Hepatocyte (in vitro differentiated cells): Measurements from ENCODE around the gene C11orf71. TPM values are rescaled to one million over a fixed set of nuclear protein-coding genes. Genes with fewer than 3 reads are reported as not detected.
A peak's percentile ranks its signal among the peaks of the same experiment; 100 is the strongest.

Experiments
- DNase-seq: peaks from one replicate; pipeline ENCODE4 v3.0.0-alpha.2; 2016; ENCODE audit warnings: low spot score
- H2AFZ ChIP-seq: fragments of 200-600 bp; sonication (generic); 2 replicates; pipeline ENCODE4 v1.6.0; 2016; ENCODE audit warnings: antibody characterized with exemption, mild to moderate bottlenecking
- H3K27ac ChIP-seq: fragments of 200-600 bp; sonication (generic); 2 replicates; pipeline ENCODE4 v1.5.1; 2016; ENCODE audit warnings: mild to moderate bottlenecking
- H3K27me3 ChIP-seq: fragments of 200-600 bp; sonication (generic); 2 replicates; pipeline ENCODE4 v1.6.1; 2016
- H3K36me3 ChIP-seq: fragments of 200-600 bp; sonication (generic); replicated peaks from 2 replicates; pipeline ENCODE4 v1.5.1; 2016; ENCODE audit warnings: low read depth; ENCODE audit not compliant: insufficient read depth
- H3K4me1 ChIP-seq: fragments of 200-600 bp; sonication (generic); 2 replicates; pipeline ENCODE4 v1.5.1; 2016; ENCODE audit warnings: mild to moderate bottlenecking, moderate library complexity; ENCODE audit not compliant: insufficient read depth
- H3K4me2 ChIP-seq: fragments of 200-600 bp; sonication (generic); 2 replicates; pipeline ENCODE4 v1.6.0; 2016
- H3K4me3 ChIP-seq: fragments of 200-600 bp; sonication (generic); 2 replicates; pipeline ENCODE4 v1.5.1; 2016; ENCODE audit warnings: mild to moderate bottlenecking
- H3K79me2 ChIP-seq: fragments of 200-600 bp; sonication (generic); 2 replicates; pipeline ENCODE4 v1.6.0; 2017; ENCODE audit warnings: mild to moderate bottlenecking
- H3K9me2 ChIP-seq: fragments of 200-600 bp; sonication (generic); replicated peaks from 2 replicates; pipeline ENCODE4 v1.6.0; 2017; ENCODE audit warnings: mild to moderate bottlenecking; ENCODE audit not compliant: insufficient read depth
- H3K9me3 ChIP-seq: fragments of 200-600 bp; sonication (generic); 2 replicates; pipeline ENCODE4 v1.5.1; 2016; ENCODE audit warnings: low read depth, mild to moderate bottlenecking
- H4K20me1 ChIP-seq: fragments of 200-600 bp; sonication (generic); 2 replicates; pipeline ENCODE4 v1.6.0; 2016; ENCODE audit warnings: mild to moderate bottlenecking; ENCODE audit not compliant: insufficient read depth, poor library complexity, severe bottlenecking
- EZH2 ChIP-seq: fragments of 200-600 bp; sonication (generic); IDR thresholded peaks from 2 replicates; pipeline ENCODE4 v1.6.1; 2016; ENCODE audit warnings: antibody characterized with exemption, mild to moderate bottlenecking, borderline replicate concordance
- EZH2phosphoT487 ChIP-seq: fragments of 200-600 bp; sonication (generic); IDR thresholded peaks from one replicate; pipeline ENCODE4 v1.6.1; 2018; ENCODE audit warnings: antibody characterized with exemption, mild to moderate bottlenecking, low read depth, moderate library complexity; ENCODE audit not compliant: unreplicated experiment, severe bottlenecking
- WGBS: methylation state at CpG from one replicate; pipeline ENCODE4 v1.1.6; 2016; ENCODE audit warnings: low lambda C conversion rate; ENCODE audit errors: missing lambda C conversion rate; 5-methylcytosine and 5-hydroxymethylcytosine counted together
- polyA plus RNA-seq: library from polyadenylated mRNA; unstranded; fragments of >200 nt; fragmentation: Nextera tagmentation; extraction: Ambion mirVana; gene quantifications from 2 replicates; pipeline ENCODE4 v1.2.1, GENCODE V29; 2016
- total RNA-seq: library from RNA; depleted of rRNA; stranded (reverse); fragments of >200 nt; gene quantifications from 2 replicates; pipeline ENCODE4 v1.2.3, GENCODE V29; 2014
- TF ChIP-seq, protein P1 (sequence below): fragments of 200-600 bp; sonication (generic); IDR thresholded peaks from 2 replicates; pipeline ENCODE4 v1.5.1; 2016; ENCODE audit warnings: antibody characterized with exemption, mild to moderate bottlenecking; ENCODE audit not compliant: poor library complexity

Gene C11orf71
- total and polyA plus RNA-seq, 2 experiments from 2014 or later, result 6.4 to 8.1 TPM

DNA sequence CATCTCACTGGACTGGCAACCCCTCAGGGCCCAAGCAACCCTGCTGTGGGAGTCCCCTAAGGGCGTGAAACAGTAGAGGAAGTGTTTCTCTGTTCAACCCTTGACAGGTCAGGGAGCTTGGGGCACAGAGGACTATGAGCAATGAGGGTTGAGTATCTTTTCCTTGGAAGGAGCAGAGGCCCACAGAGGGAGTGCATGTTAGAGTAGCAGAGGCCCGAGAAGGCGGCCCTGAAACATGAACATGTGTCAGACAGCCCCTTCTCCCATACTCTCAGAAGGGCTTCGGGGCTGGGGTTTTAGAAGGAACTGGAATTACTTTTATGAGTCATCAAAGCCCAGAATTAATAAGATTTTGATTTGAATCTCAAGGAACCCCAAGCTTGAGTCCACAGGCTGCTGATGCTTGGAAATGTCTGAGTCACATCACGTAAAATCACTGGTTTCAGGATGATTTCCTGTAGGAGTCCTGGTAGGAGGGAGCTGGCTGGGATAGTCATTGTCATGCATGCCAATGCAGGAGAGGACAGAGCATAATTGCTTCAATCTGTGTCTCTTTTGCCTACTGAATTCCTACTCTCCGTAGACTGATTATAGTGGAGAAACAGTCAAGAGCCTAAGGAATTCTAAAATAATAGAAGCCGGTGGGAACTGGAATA is 22.6 kb downstream of the C11orf71 start:
- no peak overlapping the region for H3K27ac ChIP-seq
- no peak overlapping the region for H2AFZ ChIP-seq
- 70% methylated on average over 7 of the region's 7 CpGs for WGBS

DNA sequence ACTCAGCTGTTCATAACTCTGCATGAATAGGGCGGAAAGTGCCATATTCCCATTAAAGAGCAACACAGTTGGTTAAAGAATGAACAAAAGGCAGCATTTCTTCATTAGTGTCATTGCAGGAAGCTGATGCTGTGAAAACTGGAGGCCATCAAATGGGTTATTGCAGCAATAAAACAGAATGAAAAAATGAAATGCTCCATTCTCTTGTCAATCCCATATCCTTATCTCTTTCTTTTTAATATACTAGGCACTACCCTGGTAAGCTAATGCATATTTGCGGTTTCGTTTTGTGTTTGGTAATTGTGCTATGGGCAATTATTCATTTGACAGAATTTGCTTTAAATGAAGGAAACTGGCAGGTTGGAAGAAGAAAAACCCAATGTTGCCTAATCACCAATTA is 25.3 kb downstream of the C11orf71 start:
- WGBS, result 95% methylated on average over 3 of the region's 3 CpGs
- no peak overlapping the region for H3K4me2 ChIP-seq
- no peaks in the 10 kb centered on the region for H3K79me2 ChIP-seq
- no peaks in the 10 kb centered on the region for H3K9me2 ChIP-seq
- H3K36me3 ChIP-seq, result no peaks in the 10 kb centered on the region
- H3K9me3 ChIP-seq, result no peaks in the 10 kb centered on the region
- DNase-seq, result no peak
- TF ChIP-seq, protein P1, sequence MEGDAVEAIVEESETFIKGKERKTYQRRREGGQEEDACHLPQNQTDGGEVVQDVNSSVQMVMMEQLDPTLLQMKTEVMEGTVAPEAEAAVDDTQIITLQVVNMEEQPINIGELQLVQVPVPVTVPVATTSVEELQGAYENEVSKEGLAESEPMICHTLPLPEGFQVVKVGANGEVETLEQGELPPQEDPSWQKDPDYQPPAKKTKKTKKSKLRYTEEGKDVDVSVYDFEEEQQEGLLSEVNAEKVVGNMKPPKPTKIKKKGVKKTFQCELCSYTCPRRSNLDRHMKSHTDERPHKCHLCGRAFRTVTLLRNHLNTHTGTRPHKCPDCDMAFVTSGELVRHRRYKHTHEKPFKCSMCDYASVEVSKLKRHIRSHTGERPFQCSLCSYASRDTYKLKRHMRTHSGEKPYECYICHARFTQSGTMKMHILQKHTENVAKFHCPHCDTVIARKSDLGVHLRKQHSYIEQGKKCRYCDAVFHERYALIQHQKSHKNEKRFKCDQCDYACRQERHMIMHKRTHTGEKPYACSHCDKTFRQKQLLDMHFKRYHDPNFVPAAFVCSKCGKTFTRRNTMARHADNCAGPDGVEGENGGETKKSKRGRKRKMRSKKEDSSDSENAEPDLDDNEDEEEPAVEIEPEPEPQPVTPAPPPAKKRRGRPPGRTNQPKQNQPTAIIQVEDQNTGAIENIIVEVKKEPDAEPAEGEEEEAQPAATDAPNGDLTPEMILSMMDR, result no peak
- TF ChIP-seq EZH2 (no peak), EZH2phosphoT487 (no peak)
- H3K27me3 ChIP-seq, result no peaks in the 10 kb centered on the region
- no peaks in the 10 kb centered on the region for H3K4me1 ChIP-seq
- H3K4me3 ChIP-seq, result no peak overlapping the region
- H4K20me1 ChIP-seq, result no peaks in the 10 kb centered on the region
- H3K27ac ChIP-seq, result no peak overlapping the region
- H2AFZ ChIP-seq, result no peak overlapping the region

More for the DNA sequence above, 22.6 kb downstream of the C11orf71 start:
- no peaks in the 10 kb centered on the region for H3K9me2 ChIP-seq
- no peak overlapping the region for H3K4me2 ChIP-seq
- no peaks in the 10 kb centered on the region for H3K27me3 ChIP-seq
- no peaks in the 10 kb centered on the region for H4K20me1 ChIP-seq
- peak; percentile 15 for DNase-seq
- H3K9me3 ChIP-seq, result no peaks in the 10 kb centered on the region
- no peaks in the 10 kb centered on the region for H3K79me2 ChIP-seq
- TF ChIP-seq EZH2phosphoT487 (no peak), EZH2 (no peak)
- TF ChIP-seq, protein P1, result no peak
- H3K4me3 ChIP-seq, result no peak overlapping the region
- no peaks in the 10 kb centered on the region for H3K4me1 ChIP-seq
- no peaks in the 10 kb centered on the region for H3K36me3 ChIP-seq

DNA sequence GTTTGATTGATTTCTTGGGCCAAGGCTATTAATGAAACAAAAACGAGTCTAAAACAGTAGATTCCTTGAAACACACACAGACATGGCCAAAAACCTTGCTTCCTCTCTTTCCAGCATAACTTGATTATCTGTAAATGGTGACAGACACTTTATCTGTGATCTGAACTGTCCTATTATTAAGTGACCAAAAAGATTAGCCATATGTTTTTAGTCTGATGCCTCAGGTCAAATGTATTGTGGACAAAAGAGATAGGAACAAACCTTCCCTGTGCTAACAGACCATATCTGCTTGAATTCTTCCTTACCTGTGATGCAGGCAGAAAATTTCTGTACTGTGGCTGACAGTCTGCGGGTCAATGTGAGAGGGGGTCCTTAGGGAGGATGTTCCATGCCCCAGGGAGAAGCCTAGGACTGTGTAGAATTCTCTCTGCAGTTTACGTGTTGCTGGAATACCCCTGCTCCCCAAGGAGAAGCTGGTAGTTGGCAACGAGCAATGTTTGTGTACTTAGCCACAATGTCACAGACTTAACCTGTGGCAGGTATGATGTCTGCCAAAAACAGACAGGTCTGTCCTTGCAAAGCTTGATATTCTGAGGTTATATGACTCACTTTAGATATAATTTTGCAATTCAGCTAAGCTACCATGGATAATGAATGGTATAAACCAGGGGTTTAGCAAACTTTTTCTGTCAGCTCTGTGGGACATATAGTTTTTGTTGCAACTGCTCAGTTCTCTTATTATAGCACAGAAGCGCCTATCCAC is 31.2 kb downstream of the C11orf71 start:
- Histone ChIP-seq H3K4me2 (no peak overlapping the region), H3K9me3 (no peaks in the 10 kb centered on the region), H3K4me3 (no peak overlapping the region), H2AFZ (no peak overlapping the region), H3K9me2 (no peaks in the 10 kb centered on the region), H3K79me2 (no peaks in the 10 kb centered on the region), H3K4me1 (no peaks in the 10 kb centered on the region), H3K27ac (no peak overlapping the region), H3K36me3 (no peaks in the 10 kb centered on the region), H3K27me3 (no peaks in the 10 kb centered on the region), H4K20me1 (no peaks in the 10 kb centered on the region)
- TF ChIP-seq, protein P1, result no peak
- TF ChIP-seq EZH2, result no peak
- WGBS, result 71% methylated on average over 5 of the region's 5 CpGs
- DNase-seq, result no peak
